Spleen (tissue), 11 donors: ENCODE measurements around the gene B2M. TPM values are rescaled to one million over a fixed set of nuclear protein-coding genes. Genes with fewer than 3 reads are reported as not detected.

Source experiments
- DNase-seq: peaks from one replicate; pipeline ENCODE4 v3.0.0-alpha.2; 2020
- H3K27ac ChIP-seq, 8 donors: fragments of 200-600 bp; sonication (generic) in 7 of 8; 1 replicate in 4 of 8; 2 replicates in 4 of 8; pipeline versions ENCODE4 v1.5.0 to v1.8.0; 2016 to 2021; ENCODE audit warnings: inconsistent platforms in 4 of 8, mild to moderate bottlenecking in 4 of 8, moderate library complexity in 1 of 8
- H3K27me3 ChIP-seq, 7 donors: fragments of 200-600 bp; sonication (generic) in 6 of 7; replicated peaks in 1 of 7; 1 replicate in 4 of 7; 2 replicates in 3 of 7; pipeline versions ENCODE4 v1.5.0 to v1.8.0; 2016 to 2021; ENCODE audit warnings: inconsistent platforms in 3 of 7, mild to moderate bottlenecking in 1 of 7
- H3K36me3 ChIP-seq, 6 donors: fragments of 200-600 bp; sonication (generic) in 5 of 6; 1 replicate in 4 of 6; 2 replicates in 2 of 6; pipeline versions ENCODE4 v1.5.0 to v1.8.0; 2016 to 2021; ENCODE audit warnings: inconsistent platforms in 2 of 6
- H3K4me1 ChIP-seq, 6 donors: fragments of 200-600 bp; sonication (generic) in 5 of 6; 1 replicate in 3 of 6; 2 replicates in 3 of 6; pipeline versions ENCODE4 v1.5.0 to v1.8.0; 2016 to 2021; ENCODE audit warnings: inconsistent platforms in 3 of 6
- H3K4me3 ChIP-seq, 8 donors: fragments of 200-600 bp; sonication (generic) in 7 of 8; 1 replicate in 4 of 8; 2 replicates in 4 of 8; pipeline versions ENCODE4 v1.5.0 to v1.8.0; 2016 to 2021; ENCODE audit warnings: inconsistent platforms in 4 of 8, mild to moderate bottlenecking in 4 of 8, moderate library complexity in 2 of 8
- H3K9me3 ChIP-seq, 8 donors: fragments of 200-600 bp; sonication (generic) in 7 of 8; 1 replicate in 4 of 8; 2 replicates in 4 of 8; pipeline versions ENCODE4 v1.5.0 to v1.8.0; 2016 to 2021; ENCODE audit warnings: inconsistent platforms in 4 of 8
- POLR2A ChIP-seq, 3 donors: fragments of 450-650 bp; IDR thresholded peaks; one replicate each; pipeline ENCODE4 v1.5.1; 2017; ENCODE audit warnings: antibody characterized with exemption in 3 of 3, mild to moderate bottlenecking in 1 of 3
- POLR2AphosphoS5 ChIP-seq, 3 donors: sonication (generic); formaldehyde crosslinking; IDR thresholded peaks; one replicate each; pipeline ENCODE4 v1.5.1; 2017; ENCODE audit warnings: antibody characterized with exemption in 3 of 3
- WGBS, 5 donors: extraction: QIAGEN DNeasy Blood & Tissue Kit in 3 of 5; methylation state at CpG; one replicate each; pipeline versions ENCODE4 v1.1.5 to v1.1.7; 2013 to 2018; 5-methylcytosine and 5-hydroxymethylcytosine counted together
- intact Hi-C: fragments of 100-400 bp; cut with DNase I; formaldehyde crosslinking; loops from one replicate; pipeline ENCODE4 v1.15.0; 2023; ENCODE audit warnings: low total_unique reads
- polyA plus RNA-seq, 3 donors: library from polyadenylated mRNA; stranded (reverse); fragments of 200-250 nt; gene quantifications; one replicate each; pipeline ENCODE4 v1.2.1, GENCODE V29; 2013
- total RNA-seq, 7 donors: library from RNA; depleted of rRNA in 3 of 7; stranded (reverse); fragments of >200 nt in 3 of 7; fragmentation: NEBNext Ultra II Directional in 4 of 7; extraction: Animal tissue kit (Norgen Biotek cat#: 25700) in 4 of 7; gene quantifications; one replicate each; pipeline versions ENCODE4 v1.1.0 to v1.2.1, GENCODE V29; 2016 to 2021
- TF ChIP-seq, protein P1 (sequence below), 11 experiments: fragments of 200-600 bp in 7 of 11; fragments of 450-650 bp in 4 of 11; sonication (generic) in 4 of 11; IDR thresholded peaks in 8 of 11; conservative IDR thresholded peaks in 3 of 11; 1 replicate in 7 of 11; 2 replicates in 4 of 11; pipeline versions ENCODE4 v1.4.0 to v1.8.0; 2016 to 2021; ENCODE audit warnings: antibody characterized with exemption in 11 of 11, inconsistent platforms in 4 of 11, mild to moderate bottlenecking in 1 of 11
- donor health status: healthy with polysubstance abuse.
- donor health status: DM: no; HTN: no; CAD: no; lungs with moderate emphysema.
- donor health status: DM: no; HTN: no; CAD: no.
- donor health status: Bipolar disorder and iron deficiency.
- donor health status: healthy.
- donor health status: DM: no; HTN: no; CAD: no.
- donor health status: DM: yes; HTN: yes; CAD: no.

The B2M gene
- total and polyA plus RNA-seq, 10 donors, result 3,969 to 10,333 (median 6,045) TPM

DNA sequence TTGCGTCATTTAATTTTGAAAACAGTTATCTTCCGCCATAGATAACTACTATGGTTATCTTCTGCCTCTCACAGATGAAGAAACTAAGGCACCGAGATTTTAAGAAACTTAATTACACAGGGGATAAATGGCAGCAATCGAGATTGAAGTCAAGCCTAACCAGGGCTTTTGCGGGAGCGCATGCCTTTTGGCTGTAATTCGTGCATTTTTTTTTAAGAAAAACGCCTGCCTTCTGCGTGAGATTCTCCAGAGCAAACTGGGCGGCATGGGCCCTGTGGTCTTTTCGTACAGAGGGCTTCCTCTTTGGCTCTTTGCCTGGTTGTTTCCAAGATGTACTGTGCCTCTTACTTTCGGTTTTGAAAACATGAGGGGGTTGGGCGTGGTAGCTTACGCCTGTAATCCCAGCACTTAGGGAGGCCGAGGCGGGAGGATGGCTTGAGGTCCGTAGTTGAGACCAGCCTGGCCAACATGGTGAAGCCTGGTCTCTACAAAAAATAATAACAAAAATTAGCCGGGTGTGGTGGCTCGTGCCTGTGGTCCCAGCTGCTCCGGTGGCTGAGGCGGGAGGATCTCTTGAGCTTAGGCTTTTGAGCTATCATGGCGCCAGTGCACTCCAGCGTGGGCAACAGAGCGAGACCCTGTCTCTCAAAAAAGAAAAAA, 1.2 kb downstream of the B2M start:
- H3K9me3 ChIP-seq, result no peaks in the 10 kb centered on the region
- H3K27ac ChIP-seq, result peak overlapping the region; percentile 98 to 100 (median 100)
- peaks cover 37 to 75% (median 55%) of the 10 kb centered on the region in 6 donors for H3K4me1 ChIP-seq
- peak overlapping the region; percentile 68 to 96 (median 89) for H3K4me3 ChIP-seq
- peaks cover 5 to 59% (median 34%) of the 10 kb centered on the region in 6 donors for H3K36me3 ChIP-seq
- H3K27me3 ChIP-seq, result no peaks in the 10 kb centered on the region
- TF ChIP-seq, protein P1, sequence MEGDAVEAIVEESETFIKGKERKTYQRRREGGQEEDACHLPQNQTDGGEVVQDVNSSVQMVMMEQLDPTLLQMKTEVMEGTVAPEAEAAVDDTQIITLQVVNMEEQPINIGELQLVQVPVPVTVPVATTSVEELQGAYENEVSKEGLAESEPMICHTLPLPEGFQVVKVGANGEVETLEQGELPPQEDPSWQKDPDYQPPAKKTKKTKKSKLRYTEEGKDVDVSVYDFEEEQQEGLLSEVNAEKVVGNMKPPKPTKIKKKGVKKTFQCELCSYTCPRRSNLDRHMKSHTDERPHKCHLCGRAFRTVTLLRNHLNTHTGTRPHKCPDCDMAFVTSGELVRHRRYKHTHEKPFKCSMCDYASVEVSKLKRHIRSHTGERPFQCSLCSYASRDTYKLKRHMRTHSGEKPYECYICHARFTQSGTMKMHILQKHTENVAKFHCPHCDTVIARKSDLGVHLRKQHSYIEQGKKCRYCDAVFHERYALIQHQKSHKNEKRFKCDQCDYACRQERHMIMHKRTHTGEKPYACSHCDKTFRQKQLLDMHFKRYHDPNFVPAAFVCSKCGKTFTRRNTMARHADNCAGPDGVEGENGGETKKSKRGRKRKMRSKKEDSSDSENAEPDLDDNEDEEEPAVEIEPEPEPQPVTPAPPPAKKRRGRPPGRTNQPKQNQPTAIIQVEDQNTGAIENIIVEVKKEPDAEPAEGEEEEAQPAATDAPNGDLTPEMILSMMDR (IDR thresholded peaks at IDR 0.05 in 8 of 11, conservative IDR thresholded peaks at IDR 0.05 in 3 of 11), result no peak
- TF ChIP-seq POLR2A (IDR thresholded peaks at IDR 0.05) (peak in 1 of 3 donors; percentile 77), POLR2AphosphoS5 (IDR thresholded peaks at IDR 0.05) (peak; percentile 54 to 92 (median 76))
- intact Hi-C loops, result loop anchor here (5.0 kb wide), 1 partner anchor 45 kb away; no protein-coding TSS in a partner anchor
- 0 to 2% (median 1%) methylated on average over 24 of the region's 24 CpGs for WGBS, 5 donors
- peak; percentile 84 for DNase-seq

DNA sequence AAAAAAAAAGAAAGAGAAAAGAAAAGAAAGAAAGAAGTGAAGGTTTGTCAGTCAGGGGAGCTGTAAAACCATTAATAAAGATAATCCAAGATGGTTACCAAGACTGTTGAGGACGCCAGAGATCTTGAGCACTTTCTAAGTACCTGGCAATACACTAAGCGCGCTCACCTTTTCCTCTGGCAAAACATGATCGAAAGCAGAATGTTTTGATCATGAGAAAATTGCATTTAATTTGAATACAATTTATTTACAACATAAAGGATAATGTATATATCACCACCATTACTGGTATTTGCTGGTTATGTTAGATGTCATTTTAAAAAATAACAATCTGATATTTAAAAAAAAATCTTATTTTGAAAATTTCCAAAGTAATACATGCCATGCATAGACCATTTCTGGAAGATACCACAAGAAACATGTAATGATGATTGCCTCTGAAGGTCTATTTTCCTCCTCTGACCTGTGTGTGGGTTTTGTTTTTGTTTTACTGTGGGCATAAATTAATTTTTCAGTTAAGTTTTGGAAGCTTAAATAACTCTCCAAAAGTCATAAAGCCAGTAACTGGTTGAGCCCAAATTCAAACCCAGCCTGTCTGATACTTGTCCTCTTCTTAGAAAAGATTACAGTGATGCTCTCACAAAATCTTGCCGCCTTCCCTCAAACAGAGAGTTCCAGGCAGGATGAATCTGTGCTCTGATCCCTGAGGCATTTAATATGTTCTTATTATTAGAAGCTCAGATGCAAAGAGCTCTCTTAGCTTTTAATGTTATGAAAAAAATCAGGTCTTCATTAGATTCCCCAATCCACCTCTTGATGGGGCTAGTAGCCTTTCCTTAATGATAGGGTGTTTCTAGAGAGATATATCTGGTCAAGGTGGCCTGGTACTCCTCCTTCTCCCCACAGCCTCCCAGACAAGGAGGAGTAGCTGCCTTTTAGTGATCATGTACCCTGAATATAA, 2.0 kb downstream of the B2M start:
- no peaks in the 10 kb centered on the region for H3K27me3 ChIP-seq
- TF ChIP-seq POLR2AphosphoS5 (IDR thresholded peaks at IDR 0.05) (peak in 1 of 3 donors; percentile 26), POLR2A (IDR thresholded peaks at IDR 0.05) (no peak)
- TF ChIP-seq, protein P1 (IDR thresholded peaks at IDR 0.05 in 8 of 11, conservative IDR thresholded peaks at IDR 0.05 in 3 of 11), result peak in 2 of 11 experiments; percentile 13 to 28
- intact Hi-C loops, result loop anchor here (5.0 kb wide), 1 partner anchor 46 kb away; no protein-coding TSS in a partner anchor
- no peaks in the 10 kb centered on the region for H3K9me3 ChIP-seq
- WGBS, 5 donors, result 15 to 18% (median 16%) methylated on average over 5 of the region's 5 CpGs
- peaks cover 45 to 75% (median 63%) of the 10 kb centered on the region in 6 donors for H3K4me1 ChIP-seq
- no peak for DNase-seq
- H3K36me3 ChIP-seq, result peaks cover 5 to 61% (median 42%) of the 10 kb centered on the region in 6 donors
- H3K27ac ChIP-seq, result peak overlapping the region; percentile 98 to 100 (median 100)
- peak overlapping the region; percentile 68 to 96 (median 89) for H3K4me3 ChIP-seq

DNA sequence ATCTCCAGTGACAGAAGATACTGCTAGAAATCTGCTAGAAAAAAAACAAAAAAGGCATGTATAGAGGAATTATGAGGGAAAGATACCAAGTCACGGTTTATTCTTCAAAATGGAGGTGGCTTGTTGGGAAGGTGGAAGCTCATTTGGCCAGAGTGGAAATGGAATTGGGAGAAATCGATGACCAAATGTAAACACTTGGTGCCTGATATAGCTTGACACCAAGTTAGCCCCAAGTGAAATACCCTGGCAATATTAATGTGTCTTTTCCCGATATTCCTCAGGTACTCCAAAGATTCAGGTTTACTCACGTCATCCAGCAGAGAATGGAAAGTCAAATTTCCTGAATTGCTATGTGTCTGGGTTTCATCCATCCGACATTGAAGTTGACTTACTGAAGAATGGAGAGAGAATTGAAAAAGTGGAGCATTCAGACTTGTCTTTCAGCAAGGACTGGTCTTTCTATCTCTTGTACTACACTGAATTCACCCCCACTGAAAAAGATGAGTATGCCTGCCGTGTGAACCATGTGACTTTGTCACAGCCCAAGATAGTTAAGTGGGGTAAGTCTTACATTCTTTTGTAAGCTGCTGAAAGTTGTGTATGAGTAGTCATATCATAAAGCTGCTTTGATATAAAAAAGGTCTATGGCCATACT, 4.0 kb downstream of the B2M start:
- no peaks in the 10 kb centered on the region for H3K27me3 ChIP-seq
- intact Hi-C loops, result no loop called here
- peaks cover 56 to 75% (median 71%) of the 10 kb centered on the region in 6 donors for H3K4me1 ChIP-seq
- no peak for DNase-seq
- TF ChIP-seq POLR2AphosphoS5 (IDR thresholded peaks at IDR 0.05) (no peak), POLR2A (IDR thresholded peaks at IDR 0.05) (no peak)
- TF ChIP-seq, protein P1 (IDR thresholded peaks at IDR 0.05 in 8 of 11, conservative IDR thresholded peaks at IDR 0.05 in 3 of 11), result no peak
- WGBS, 5 donors, result 35 to 50% (median 38%) methylated on average over 6 of the region's 6 CpGs
- peak overlapping the region; percentile 38 to 100 (median 100) for H3K27ac ChIP-seq
- peak overlapping the region; percentile 68 to 96 (median 89) for H3K4me3 ChIP-seq
- peaks cover 5 to 81% (median 50%) of the 10 kb centered on the region in 6 donors for H3K36me3 ChIP-seq
- no peaks in the 10 kb centered on the region for H3K9me3 ChIP-seq
